ENCODE data around the gene CACNG8.

Gene CACNG8

DNA sequence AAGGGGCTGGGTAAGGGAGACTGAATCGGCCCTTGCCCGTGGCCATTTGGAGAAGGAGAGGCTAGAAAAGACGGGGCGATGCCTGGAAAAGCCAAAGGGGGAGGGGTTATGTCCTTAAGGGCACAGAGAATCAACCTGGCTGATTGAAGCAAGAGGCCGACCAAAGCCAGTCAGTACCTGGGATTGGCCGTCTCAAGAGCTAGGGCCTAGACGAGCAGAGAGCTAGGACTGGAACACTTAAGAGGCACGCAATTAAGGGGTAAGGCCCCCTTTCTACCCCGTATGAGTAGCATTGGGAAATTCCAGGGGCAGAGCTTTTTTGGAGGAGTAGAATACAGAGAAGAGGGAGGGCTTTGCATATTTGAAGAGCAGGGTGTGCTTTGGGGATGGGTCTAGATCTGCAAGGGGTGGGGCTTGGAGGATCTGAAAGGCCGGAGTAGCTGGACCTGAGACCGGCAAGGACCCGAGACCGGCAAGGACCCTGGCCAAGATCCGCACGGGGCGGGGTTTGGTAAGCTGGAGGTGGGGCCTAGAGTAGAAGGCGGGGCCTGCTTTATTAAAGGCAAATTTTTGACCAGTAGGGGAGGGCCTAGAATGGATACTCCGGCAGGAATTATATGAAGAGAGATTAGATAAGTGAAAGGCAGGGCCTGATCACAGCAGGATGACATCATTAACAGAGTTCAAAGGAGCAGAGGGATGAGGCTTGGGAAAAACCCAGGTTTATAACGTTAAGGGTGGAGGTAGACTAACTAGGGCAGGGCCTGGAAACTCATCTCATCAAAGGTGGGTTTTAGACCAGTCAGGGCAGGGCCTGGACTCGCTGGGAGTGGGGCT is 18.0 kb downstream of the CACNG8 start (continued):
- TF ChIP-seq, protein P1, sequence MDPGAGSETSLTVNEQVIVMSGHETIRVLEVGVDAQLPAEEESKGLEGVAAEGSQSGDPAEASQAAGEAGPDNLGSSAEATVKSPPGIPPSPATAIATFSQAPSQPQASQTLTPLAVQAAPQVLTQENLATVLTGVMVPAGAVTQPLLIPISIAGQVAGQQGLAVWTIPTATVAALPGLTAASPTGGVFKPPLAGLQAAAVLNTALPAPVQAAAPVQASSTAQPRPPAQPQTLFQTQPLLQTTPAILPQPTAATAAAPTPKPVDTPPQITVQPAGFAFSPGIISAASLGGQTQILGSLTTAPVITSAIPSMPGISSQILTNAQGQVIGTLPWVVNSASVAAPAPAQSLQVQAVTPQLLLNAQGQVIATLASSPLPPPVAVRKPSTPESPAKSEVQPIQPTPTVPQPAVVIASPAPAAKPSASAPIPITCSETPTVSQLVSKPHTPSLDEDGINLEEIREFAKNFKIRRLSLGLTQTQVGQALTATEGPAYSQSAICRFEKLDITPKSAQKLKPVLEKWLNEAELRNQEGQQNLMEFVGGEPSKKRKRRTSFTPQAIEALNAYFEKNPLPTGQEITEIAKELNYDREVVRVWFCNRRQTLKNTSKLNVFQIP (CRISPR knock-in tag; IDR thresholded peaks at IDR 0.05; ENCODE audit: borderline replicate concordance, low read depth): no peak
- TF ChIP-seq PPARA (CRISPR knock-in tag; IDR thresholded peaks at IDR 0.05; ENCODE audit: borderline replicate concordance): no peak

DNA sequence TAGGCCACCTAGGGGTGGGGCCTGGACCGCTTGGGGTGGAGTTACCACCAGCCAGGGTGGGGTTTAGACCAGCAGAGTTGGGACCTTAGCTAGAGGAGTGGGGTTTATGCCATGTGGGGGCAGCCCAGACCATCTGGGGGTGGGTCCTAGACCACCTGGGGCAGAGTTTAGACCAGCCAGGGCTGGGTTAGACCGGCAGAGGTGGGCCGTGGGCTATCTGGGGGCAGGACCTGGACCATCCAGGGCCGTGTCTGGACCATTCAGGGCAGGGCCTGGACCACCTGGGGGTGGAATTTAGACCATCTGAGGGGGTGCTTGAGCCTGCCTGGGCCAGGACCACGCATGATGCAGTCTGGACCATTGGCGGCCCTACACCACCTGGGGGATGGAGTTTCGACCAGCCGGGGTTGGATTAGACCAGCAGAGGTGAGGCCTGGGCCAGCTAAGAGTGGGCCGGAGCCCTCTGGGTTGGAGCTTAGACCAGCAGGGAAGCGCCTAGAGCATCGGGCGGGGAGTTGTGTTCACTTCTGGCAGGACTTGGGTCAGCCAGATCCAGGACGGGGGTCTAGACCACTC is 18.7 kb downstream of the CACNG8 start:
- no peak for TF ChIP-seq RARB (CRISPR knock-in tag; IDR thresholded peaks at IDR 0.05)
- TF ChIP-seq TOX (CRISPR knock-in tag; IDR thresholded peaks at IDR 0.05; ENCODE audit: borderline replicate concordance): no peak
- no peak for TF ChIP-seq ZNF565 (CRISPR knock-in tag; conservative IDR thresholded peaks at IDR 0.05; ENCODE audit: low read depth)
- TF ChIP-seq BACH2 (CRISPR knock-in tag; IDR thresholded peaks at IDR 0.05; ENCODE audit: borderline replicate concordance): no peak
- no peak for TF ChIP-seq ZFP30 (CRISPR knock-in tag; IDR thresholded peaks at IDR 0.05)
- TF ChIP-seq ZFP3 (CRISPR knock-in tag; IDR thresholded peaks at IDR 0.05): no peak
- TF ChIP-seq, protein P1 (CRISPR knock-in tag; IDR thresholded peaks at IDR 0.05; ENCODE audit: borderline replicate concordance, low read depth): no peak
- no peak for TF ChIP-seq SNAI2 (CRISPR knock-in tag; IDR thresholded peaks at IDR 0.05)
- no peak for TF ChIP-seq OSR1 (CRISPR knock-in tag; IDR thresholded peaks at IDR 0.05)
- TF ChIP-seq, protein P2, sequence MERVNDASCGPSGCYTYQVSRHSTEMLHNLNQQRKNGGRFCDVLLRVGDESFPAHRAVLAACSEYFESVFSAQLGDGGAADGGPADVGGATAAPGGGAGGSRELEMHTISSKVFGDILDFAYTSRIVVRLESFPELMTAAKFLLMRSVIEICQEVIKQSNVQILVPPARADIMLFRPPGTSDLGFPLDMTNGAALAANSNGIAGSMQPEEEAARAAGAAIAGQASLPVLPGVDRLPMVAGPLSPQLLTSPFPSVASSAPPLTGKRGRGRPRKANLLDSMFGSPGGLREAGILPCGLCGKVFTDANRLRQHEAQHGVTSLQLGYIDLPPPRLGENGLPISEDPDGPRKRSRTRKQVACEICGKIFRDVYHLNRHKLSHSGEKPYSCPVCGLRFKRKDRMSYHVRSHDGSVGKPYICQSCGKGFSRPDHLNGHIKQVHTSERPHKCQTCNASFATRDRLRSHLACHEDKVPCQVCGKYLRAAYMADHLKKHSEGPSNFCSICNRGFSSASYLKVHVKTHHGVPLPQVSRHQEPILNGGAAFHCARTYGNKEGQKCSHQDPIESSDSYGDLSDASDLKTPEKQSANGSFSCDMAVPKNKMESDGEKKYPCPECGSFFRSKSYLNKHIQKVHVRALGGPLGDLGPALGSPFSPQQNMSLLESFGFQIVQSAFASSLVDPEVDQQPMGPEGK (CRISPR knock-in tag; IDR thresholded peaks at IDR 0.05; ENCODE audit: borderline replicate concordance): no peak
- TF ChIP-seq ZC3H10 (CRISPR knock-in tag; IDR thresholded peaks at IDR 0.05): no peak
- no peak for TF ChIP-seq CSDC2 (CRISPR knock-in tag; IDR thresholded peaks at IDR 0.05)
- TF ChIP-seq, protein P3, sequence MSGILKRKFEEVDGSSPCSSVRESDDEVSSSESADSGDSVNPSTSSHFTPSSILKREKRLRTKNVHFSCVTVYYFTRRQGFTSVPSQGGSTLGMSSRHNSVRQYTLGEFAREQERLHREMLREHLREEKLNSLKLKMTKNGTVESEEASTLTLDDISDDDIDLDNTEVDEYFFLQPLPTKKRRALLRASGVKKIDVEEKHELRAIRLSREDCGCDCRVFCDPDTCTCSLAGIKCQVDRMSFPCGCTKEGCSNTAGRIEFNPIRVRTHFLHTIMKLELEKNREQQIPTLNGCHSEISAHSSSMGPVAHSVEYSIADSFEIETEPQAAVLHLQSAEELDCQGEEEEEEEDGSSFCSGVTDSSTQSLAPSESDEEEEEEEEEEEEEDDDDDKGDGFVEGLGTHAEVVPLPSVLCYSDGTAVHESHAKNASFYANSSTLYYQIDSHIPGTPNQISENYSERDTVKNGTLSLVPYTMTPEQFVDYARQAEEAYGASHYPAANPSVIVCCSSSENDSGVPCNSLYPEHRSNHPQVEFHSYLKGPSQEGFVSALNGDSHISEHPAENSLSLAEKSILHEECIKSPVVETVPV (CRISPR knock-in tag; IDR thresholded peaks at IDR 0.05): no peak
- TF ChIP-seq ISL1 (CRISPR knock-in tag; IDR thresholded peaks at IDR 0.05): no peak
- no peak for TF ChIP-seq ESRRG (CRISPR knock-in tag; IDR thresholded peaks at IDR 0.05)
- no peak for TF ChIP-seq GLIS3 (CRISPR knock-in tag; IDR thresholded peaks at IDR 0.05)
- TF ChIP-seq, protein P4, sequence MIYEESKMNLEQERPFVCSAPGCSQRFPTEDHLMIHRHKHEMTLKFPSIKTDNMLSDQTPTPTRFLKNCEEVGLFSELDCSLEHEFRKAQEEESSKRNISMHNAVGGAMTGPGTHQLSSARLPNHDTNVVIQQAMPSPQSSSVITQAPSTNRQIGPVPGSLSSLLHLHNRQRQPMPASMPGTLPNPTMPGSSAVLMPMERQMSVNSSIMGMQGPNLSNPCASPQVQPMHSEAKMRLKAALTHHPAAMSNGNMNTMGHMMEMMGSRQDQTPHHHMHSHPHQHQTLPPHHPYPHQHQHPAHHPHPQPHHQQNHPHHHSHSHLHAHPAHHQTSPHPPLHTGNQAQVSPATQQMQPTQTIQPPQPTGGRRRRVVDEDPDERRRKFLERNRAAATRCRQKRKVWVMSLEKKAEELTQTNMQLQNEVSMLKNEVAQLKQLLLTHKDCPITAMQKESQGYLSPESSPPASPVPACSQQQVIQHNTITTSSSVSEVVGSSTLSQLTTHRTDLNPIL (CRISPR knock-in tag; IDR thresholded peaks at IDR 0.05; ENCODE audit: low read depth): no peak
- no peak for TF ChIP-seq TCF4 (CRISPR knock-in tag; IDR thresholded peaks at IDR 0.05; ENCODE audit: borderline replicate concordance)
- ATAC-seq: no peak

DNA sequence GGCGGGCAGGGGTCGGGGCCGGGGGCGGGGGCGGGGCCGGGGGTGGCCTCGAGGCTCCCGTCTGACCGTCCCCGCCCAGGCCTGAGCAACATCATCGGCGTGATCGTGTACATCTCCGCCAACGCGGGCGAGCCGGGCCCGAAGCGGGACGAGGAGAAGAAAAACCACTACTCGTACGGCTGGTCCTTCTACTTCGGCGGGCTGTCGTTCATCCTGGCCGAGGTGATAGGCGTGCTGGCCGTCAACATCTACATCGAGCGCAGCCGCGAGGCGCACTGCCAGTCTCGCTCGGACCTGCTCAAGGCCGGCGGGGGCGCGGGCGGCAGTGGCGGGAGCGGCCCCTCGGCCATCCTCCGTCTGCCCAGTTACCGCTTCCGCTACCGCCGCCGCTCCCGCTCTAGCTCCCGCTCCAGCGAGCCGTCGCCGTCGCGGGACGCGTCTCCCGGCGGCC is 19.3 kb downstream of the CACNG8 start:
- no peak for TF ChIP-seq OSR1 (CRISPR knock-in tag; IDR thresholded peaks at IDR 0.05)
- no peak for TF ChIP-seq SNAI2 (CRISPR knock-in tag; IDR thresholded peaks at IDR 0.05)
- TF ChIP-seq TCF4 (CRISPR knock-in tag; IDR thresholded peaks at IDR 0.05; ENCODE audit: borderline replicate concordance): no peak
- TF ChIP-seq BACH2 (CRISPR knock-in tag; IDR thresholded peaks at IDR 0.05; ENCODE audit: borderline replicate concordance): no peak
- no peak for TF ChIP-seq ZFP3 (CRISPR knock-in tag; IDR thresholded peaks at IDR 0.05)
- TF ChIP-seq ZC3H10 (CRISPR knock-in tag; IDR thresholded peaks at IDR 0.05): no peak

More for the DNA sequence above, 19.3 kb downstream of the CACNG8 start:
- no peak for ATAC-seq

Data from SK-N-SH treated with all-trans-retinoic acid at 6 μM for 48 hours (cell line).